Suppressor macrophage treated with lipopolysaccharide for 4 hours (primary cell): ENCODE results near the gene LPGAT1.

Source experiments
- DNase-seq: peaks from one replicate; pipeline ENCODE4 v3.0.0-alpha.2; 2020

Gene LPGAT1

GRCh38 chr1:211753649-211754251 lies 76.8 kb downstream of the LPGAT1 start:
- no peak for DNase-seq

DNA sequence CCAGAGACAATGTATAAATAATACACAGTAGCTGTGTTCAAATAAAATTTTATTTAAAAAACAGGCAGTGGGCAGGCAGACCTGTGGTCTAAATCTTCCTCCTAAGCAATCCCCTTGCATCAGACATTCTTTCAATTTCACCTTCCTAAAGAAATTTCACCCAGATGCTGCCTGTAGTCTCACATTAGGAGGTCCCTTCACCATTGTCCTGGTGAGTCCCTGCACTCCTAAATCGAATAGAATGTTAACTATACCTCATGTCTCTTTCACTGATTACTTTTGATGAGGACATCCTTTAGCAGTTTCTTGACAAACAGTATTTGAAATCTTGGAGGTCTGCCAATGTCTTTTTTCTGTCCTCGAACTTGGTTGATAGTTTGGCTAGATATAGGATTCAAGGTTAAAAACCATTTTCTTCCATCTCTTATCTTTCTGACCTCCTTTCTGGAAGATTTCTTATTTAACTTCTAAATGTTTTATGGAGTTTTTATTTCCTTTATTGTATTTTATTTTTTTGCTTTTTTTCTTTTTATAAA lies 77.5 kb downstream of the LPGAT1 start:
- no peak for DNase-seq

GRCh38 chr1:211752317-211752716 lies 78.2 kb downstream of the LPGAT1 start:
- no peak for DNase-seq

DNA sequence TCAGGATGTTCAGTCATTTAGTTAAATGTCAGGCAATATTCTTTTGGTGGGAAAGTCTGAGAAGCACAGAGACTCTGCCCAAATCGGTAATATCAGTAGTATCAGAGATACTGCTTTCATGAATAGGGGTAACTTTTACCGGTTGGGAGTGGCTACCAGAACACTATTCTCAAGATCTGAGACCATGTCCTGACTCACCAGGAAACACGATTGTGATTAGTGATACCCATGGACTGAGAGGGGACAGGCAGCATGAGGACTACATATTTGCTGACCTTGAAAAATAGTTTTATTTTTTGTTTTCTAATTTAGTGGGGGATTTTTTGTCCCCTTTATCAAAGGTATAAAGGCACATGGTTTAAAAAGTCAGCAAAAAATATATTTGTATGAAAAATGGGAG lies 79.1 kb downstream of the LPGAT1 start:
- DNase-seq = no peak

DNA sequence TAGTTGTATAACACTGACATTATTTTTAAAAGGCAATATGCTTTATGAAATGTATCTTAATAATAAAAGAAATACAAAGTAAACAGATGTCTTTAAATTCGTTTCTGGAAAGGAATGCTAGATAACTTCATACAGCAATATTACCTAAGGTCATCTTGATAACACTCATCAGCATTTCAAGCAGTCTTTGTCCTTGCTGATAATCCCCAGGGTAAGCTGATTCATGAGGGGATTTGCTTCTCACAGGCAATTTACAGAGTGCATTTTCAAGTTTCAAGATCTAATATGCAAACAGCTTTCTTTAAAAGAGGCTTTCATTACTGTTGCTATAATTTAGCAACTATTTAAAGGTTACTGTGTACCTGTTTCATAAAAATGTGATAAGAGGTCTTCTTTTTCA lies 80.0 kb downstream of the LPGAT1 start:
- no peak for DNase-seq

DNA sequence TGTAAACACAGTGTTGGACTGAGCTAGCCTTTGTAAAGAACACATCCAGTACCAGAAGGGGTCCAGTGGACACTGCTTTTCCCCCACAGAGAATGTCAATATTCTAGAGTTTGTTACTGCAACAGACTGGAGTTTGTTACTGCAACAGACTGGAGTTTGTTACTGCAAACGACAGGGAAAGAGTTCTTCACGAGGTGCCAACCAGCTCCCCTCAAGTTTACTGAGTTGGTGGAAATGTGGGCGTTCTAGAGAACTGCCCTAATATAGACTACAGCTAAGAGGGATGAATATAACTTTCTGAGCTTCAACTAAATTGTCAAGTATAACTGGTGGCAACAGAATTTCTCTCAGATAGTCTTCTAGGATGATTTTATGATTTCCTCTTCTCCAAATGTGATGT lies 81.3 kb downstream of the LPGAT1 start:
- no peak for DNase-seq

GRCh38 chr1:211748810-211749209 lies 81.8 kb downstream of the LPGAT1 start:
- no peak for DNase-seq

GRCh38 chr1:211742889-211743529 lies 87.6 kb downstream of the LPGAT1 start:
- DNase-seq = no peak

DNA sequence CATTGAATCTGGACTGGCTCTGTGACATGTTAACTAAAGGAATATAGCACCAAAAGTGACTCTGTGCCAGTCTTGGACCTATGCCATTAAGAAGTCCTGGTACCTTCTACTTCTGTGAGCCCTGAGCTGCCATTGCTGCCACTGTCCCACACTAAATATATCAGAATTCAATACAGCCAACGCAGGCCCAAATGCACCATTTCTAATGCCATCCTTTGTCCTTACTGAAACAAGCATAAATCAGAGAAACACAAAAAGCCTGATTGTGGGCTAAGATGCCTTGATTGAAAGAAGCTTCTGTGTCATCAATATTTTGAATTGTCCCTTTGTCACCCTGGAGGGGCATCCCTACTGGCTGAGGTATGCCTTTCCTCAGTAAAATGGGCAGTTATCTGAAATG lies 88.3 kb downstream of the LPGAT1 start:
- DNase-seq = no peak

DNA sequence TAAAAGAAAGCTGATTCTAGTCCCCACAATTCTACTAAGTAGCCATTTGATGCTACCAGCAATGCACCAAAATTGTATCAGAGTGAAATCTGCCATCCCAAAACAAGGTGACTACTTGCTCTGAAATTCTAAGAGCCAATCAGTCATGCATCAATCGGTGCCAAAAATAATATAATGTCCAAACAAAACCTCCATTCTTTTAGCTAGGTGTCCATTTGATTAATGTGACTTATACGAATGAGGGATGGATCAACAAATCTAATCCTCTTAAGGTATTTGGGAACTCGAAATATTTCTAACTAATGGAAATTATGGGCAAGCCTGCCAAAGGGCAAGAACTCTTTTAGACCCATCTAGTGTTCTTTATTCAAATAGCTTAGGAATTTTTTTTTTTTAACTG lies 88.8 kb downstream of the LPGAT1 start:
- DNase-seq = no peak

DNA sequence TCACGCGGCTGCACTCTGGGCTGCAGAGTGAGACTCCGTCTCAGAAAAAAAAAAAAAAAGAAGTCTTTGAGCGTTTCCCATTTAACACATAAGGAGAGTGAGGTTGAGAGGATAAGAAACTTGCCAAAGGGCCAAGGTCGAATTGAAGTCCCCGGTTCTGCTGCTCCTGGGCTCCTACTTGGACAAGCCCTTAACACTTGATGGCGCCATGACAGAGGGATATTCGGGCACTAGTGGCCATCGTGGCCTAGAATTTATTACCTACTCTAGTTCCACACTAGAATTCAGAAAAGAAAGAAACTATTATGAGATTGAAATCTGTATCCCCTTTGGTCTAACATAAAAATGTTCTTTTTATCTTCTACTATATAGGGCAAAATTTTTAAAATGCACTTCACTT lies 89.4 kb downstream of the LPGAT1 start:
- no peak for DNase-seq

- DNase-seq = no peak
These were observed 90.7 kb downstream of the LPGAT1 start for GRCh38 chr1:211739671-211740411.

DNA sequence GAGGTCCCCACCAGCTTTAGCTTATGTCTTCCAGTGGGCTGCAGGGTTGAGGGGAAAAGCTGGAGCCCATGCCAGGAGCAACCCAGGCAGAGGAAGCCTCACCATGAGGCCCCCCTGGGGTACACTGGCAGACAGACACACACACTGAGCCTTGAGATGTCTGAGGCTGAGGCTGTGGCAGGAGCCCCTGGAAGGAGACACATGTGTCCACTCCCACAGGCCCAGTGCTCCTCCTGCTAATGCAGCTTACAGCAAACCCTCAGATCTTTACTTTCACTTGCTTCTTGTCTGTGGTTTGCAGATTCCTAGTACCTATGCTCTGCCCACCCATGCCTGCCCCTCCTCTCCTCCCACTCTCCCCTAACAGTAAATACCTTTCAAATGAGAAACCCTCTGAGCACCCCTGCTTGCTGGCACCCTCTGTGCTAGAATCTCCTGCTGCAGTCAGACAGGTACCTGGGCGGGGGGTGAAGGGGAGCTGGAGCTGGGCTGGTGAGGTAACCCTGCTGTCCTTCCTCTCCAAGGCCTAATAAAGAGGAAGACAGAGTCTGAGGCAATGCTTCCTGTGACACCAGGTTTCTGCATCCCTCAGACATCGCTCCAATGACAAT lies 91.8 kb downstream of the LPGAT1 start:
- no peak for DNase-seq

DNA sequence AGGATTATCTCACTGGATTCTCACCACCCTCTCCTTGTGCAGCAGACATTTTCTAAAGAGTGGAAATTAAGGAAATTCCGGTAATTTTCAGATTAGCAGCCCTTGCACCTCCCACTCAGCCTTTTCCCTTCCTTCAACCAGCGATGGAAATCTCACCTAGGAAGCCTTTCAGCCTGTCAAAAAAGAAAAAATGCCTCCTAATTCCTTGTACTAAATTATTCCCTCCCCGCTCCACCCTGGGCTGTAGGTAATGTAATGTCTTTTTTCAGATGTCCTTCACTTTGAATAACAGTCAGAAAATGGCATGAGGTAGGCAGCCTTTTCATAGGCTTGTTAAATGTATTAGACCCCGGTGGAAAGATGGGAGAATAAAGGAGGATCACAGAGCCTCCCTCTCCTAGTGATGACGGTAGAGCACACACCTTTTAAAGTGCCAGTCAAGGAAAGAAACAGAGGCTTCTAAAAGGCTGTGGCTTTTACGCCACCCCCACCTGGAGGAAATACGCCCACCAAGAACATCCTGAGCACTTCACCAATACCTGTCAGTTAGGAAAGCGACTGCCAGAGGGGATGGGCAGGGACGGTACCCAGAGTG lies 92.4 kb downstream of the LPGAT1 start:
- no peak for DNase-seq

DNA sequence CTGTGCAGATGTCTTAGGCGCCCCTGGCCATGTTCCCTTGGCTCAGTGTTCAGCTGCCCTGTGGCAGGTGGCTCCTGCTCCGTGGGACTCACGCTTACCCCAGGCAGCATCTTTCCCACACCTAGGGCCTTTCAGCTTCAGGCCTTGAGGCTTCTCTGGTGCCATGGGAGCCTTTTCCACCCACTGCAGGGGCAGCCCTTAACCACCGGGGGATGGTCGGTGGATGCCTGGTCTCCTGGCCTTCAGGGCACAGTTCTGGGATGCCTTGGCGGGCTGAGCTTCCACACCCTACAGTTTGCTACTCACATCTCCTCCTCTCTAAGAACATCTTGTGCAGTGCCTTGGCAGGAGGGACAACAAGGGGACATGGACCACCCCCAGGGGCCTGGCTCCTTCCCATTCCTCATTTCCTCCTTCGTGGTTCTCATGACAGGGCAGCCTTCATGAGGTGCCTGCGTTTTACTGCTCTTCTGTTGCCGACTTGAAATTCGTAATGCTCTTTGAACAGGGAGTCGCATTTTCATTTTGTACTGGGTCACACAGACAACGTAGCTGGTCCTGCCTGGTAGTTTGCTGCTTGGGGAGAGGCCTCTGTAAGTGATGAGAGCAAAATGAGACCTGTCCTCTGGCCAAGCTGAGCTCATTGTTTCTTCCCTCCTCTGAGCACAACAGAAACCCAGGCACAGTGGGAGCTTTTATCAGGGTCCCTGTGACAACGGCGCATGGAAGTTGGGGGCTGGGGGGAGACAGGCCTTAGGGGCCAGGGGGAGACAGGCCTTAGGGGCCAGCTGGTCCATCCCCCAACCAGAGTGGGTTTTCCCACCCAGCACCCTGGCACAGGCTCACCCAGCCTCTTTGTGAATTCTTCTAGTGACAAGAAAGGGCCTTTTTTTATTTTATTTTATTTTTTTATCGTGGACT lies 93.2 kb downstream of the LPGAT1 start:
- DNase-seq = no peak

- DNase-seq = no peak
These were observed 94.1 kb downstream of the LPGAT1 start for GRCh38 chr1:211736351-211736915.

DNA sequence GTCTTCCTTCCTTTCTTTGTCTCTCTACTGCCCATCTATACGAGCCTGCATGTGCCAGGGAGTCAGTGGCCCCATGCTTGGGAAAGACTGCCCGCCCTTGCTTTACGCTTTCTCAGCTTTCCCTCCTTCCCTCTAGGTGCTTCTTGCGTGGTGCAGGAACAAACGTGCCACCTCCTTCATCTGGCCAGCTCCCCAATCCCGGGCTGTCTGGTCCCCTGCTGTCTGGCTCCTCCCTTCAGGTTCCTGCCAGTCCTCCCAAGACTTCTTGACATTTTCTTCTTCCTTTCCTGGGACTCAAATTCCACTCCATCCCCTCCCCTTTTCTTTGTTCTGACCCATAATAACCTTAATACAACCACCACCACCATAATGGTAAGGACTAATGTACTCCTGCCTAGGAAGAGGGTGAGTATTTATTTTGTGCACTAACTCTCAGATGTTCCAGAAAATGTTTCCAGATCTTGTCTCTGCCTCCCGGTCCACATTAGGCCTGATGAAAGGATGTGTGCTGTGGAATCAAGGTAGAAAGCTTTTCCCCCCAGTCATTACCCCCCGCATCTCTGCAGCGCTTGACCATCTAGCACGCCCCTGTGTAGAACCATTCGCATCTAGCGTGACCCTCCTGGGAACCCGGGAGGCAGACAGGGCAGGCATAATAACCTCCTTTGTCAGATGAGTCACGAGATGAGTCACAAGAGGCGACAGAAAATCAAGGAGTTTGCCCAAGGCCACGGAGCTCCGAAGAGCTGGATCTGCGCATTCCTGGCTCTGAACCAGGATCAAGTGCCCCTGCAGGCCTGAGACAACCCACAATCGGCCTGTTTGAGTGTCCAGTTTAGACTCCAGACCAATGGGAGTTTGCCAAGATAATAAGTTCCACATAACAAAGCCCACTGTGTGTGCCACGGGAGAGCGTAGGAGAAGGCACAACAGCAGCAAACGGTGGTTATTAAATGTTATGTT lies 95.1 kb downstream of the LPGAT1 start:
- DNase-seq = no peak

DNA sequence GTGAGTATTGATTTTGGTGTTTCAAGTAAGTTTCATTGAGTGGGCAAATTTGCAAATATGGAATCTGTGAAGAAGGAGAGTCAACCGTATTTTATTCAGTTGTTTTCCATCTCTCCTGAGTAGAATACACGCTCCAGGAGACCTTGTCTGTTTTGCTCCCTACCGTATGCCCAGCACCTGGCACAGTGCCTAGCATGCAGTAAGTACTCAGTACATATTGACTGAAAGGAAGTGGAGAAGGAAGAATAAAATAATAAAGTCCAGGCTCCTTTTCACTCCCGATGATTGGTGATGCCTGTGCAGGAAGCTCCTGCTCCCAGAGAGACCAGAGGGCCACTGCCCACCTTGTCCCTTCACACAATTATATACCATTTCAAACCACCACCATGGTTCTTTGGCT lies 95.8 kb downstream of the LPGAT1 start:
- no peak for DNase-seq

DNA sequence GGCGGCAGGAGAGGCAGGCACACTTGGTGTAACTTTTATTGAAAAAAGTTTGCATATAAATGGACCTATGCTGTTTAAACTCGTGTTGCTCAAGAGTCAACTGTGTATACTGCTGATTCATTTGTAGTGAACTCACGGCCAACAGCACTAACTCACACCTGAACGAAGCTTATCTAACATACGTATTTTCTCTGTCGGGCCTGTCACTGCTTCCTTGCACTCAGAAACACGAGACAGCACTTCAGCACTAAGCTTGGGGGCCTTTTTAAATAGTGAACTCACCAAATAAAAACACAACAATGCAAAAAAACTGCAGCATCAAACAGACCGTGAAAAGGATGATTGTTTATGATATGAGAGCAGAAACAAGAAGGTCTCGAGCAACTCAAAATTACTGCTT lies 96.2 kb downstream of the LPGAT1 start:
- no peak for DNase-seq

GRCh38 chr1:211732293-211732980 lies 98.1 kb downstream of the LPGAT1 start:
- no peak for DNase-seq
